Osteocyte (in vitro differentiated cells): ENCODE data around the gene CABLES2. TPM values are rescaled to one million over a fixed set of nuclear protein-coding genes. Genes with fewer than 3 reads are reported as not detected.

Experiments used
- DNase-seq: peaks from one replicate; pipeline ENCODE4 v3.0.0; 2021; ENCODE audit warnings: mixed read lengths; ENCODE audit not compliant: unreplicated experiment; ENCODE audit errors: extremely low spot score
- H3K27ac Mint-ChIP-seq: one replicate; pipeline ENCODE4 v1.8.0; 2021; ENCODE audit warnings: mild to moderate bottlenecking, mixed read lengths; ENCODE audit not compliant: unreplicated experiment
- H3K27me3 Mint-ChIP-seq: one replicate; pipeline ENCODE4 v1.8.0; 2021; ENCODE audit warnings: mixed read lengths; ENCODE audit not compliant: unreplicated experiment
- H3K36me3 Mint-ChIP-seq: one replicate; pipeline ENCODE4 v1.8.0; 2021; ENCODE audit warnings: mixed read lengths; ENCODE audit not compliant: unreplicated experiment
- H3K4me1 Mint-ChIP-seq: one replicate; pipeline ENCODE4 v1.8.0; 2021; ENCODE audit warnings: mixed read lengths; ENCODE audit not compliant: unreplicated experiment
- H3K4me3 Mint-ChIP-seq: one replicate; pipeline ENCODE4 v1.8.0; 2021; ENCODE audit warnings: mild to moderate bottlenecking, moderate library complexity, mixed read lengths; ENCODE audit not compliant: unreplicated experiment
- H3K9me3 Mint-ChIP-seq: one replicate; pipeline ENCODE4 v1.8.0; 2021; ENCODE audit warnings: mixed read lengths; ENCODE audit not compliant: unreplicated experiment
- CTCF ChIP-seq: fragments of 200-600 bp; sonication (generic); IDR thresholded peaks from 2 replicates; pipeline ENCODE4 v1.5.0; 2021; ENCODE audit warnings: antibody characterized with exemption, mild to moderate bottlenecking, moderate library complexity
- total RNA-seq: library from RNA; stranded (reverse); gene quantifications from 2 replicates; pipeline ENCODE4 v1.2.1, GENCODE V29; 2021

Gene CABLES2
- total RNA-seq, 1 donor from 2014 or later, result 8.8 TPM

- no peak for TF ChIP-seq CTCF
- H3K9me3 Mint-ChIP-seq, result no peaks in the 10 kb centered on the region
- DNase-seq, result no peak
- no peak overlapping the region for H3K4me3 Mint-ChIP-seq
- no peaks in the 10 kb centered on the region for H3K4me1 Mint-ChIP-seq
- no peak overlapping the region for H3K27ac Mint-ChIP-seq
- no peaks in the 10 kb centered on the region for H3K27me3 Mint-ChIP-seq
- H3K36me3 Mint-ChIP-seq, result peaks cover 40% of the 10 kb centered on the region
Measured at GRCh38 chr20:62339647-62340062, 67.4 kb downstream of the CABLES2 start.

Other genes with a start within 250 kb of the CABLES2 start
- gene MTG2, start 224.3 kb downstream of the CABLES2 start, total RNA-seq, result 29.3 and 30.7 TPM in 2 replicates
- gene HRH3, start 187.0 kb downstream of the CABLES2 start, total RNA-seq, result not detected in 2 replicates
- gene OSBPL2, start 168.8 kb downstream of the CABLES2 start, total RNA-seq, result 46.3 and 50.9 TPM in 2 replicates
- 82.6 and 83.9 TPM in 2 replicates for gene ADRM1, start 104.3 kb downstream of the CABLES2 start, total RNA-seq
- gene LAMA5, start 40.0 kb downstream of the CABLES2 start, total RNA-seq, result 201 and 204 TPM in 2 replicates
- 1,013 and 1,039 TPM in 2 replicates for gene RPS21, start 20.2 kb downstream of the CABLES2 start, total RNA-seq
- gene RBBP8NL, start 20.3 kb upstream of the CABLES2 start, total RNA-seq, result not detected in 2 replicates
- not detected in 2 replicates for gene GATA5, start 68.7 kb upstream of the CABLES2 start, total RNA-seq
- gene SLCO4A1, start 235.2 kb upstream of the CABLES2 start, total RNA-seq, result 1.2 and 1.5 TPM in 2 replicates